Right ventricle myocardium inferior (tissue), 1 donor: ENCODE data around the gene GTPBP1. TPM values are rescaled to one million over a fixed set of nuclear protein-coding genes. Genes with fewer than 3 reads are reported as not detected.
A peak's percentile ranks its signal among the peaks of the same experiment; 100 is the strongest.

ENCODE experiments used
- ATAC-seq: fragments of 200-7000 bp; cut with Tn5 transposase; one replicate; pipeline ENCODE4 v1.9.1; 2020; ENCODE audit warnings: mild to moderate bottlenecking, moderate library complexity
- DNase-seq: peaks from one replicate; pipeline ENCODE4 v3.0.0; 2021; ENCODE audit errors: missing footprints
- intact Hi-C: fragments of 100-400 bp; cut with DNase I; formaldehyde crosslinking; loops from one replicate; pipeline ENCODE4 v1.11.0; 2022
- total RNA-seq: library from RNA; stranded (reverse); fragmentation: NEBNext Ultra II Directional; extraction: Animal tissue kit (Norgen Biotek cat#: 25700); gene quantifications from one replicate; pipeline ENCODE4 v1.2.1, GENCODE V29; 2021
- donor health status: DM: no; HTN: yes; CAD: no; lungs with severe emphysema.

GTPBP1 gene
- total RNA-seq, 1 donor from 2014 or later: 26.8 TPM

- intact Hi-C loops: no loop called here
- ATAC-seq (no peak), DNase-seq (no peak)
Observed at GRCh38 chr22:38770257-38770949, 64.7 kb downstream of the GTPBP1 start.

GRCh38 chr22:38772623-38772873 is 66.8 kb downstream of the GTPBP1 start:
- DNase-seq (peak; percentile 21), ATAC-seq (no peak)
- intact Hi-C loops: no loop called here

DNA sequence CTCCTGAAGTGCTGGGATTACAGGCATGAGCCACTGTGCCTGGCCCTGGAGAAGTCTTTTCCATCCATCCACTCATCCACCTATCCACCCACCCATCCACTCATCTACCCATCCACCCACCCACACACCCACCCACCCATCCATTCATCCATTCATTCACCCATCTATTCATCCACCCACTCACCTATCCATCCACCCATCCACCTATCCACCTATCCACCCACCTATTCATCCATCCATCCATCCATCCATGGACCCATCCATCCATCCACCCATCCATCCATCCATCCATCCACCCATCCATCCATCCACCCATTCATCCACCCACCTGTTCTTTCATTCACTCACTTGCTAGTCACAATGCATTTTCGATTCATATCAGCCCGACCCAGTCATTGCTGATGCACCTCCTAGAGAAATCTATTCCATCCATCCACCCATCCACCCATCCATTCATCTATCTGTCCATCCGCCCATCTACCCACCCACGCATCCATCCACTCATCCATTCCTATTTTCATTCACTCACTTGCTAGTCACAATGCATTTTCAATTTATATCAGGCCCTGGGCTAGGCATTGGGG is 67.7 kb downstream of the GTPBP1 start:
- intact Hi-C loops: no loop called here
- no peak for DNase-seq
- ATAC-seq: no peak

- DNase-seq: no peak
Observed at GRCh38 chr22:38774496-38775166, 68.9 kb downstream of the GTPBP1 start.

DNA sequence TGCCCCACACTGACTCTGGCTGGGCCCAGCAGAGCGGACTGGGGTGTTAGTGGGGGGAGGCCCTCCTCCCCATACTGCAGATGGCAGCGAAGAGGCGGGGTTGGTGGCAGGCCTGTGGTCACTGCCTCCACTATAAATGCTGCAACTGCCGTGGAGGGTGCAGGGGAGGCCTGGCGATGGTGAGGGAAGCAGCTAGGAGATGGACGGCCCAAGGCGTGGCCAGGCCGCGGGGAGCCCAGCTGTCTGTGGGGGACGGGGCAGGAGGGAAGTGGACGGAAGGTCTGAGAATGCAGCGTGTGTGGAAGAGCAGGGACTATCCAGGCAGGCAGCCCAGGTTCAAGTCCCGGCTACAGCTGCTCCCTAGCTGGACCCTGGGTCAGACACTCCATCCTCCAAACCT is 69.9 kb downstream of the GTPBP1 start:
- DNase-seq: no peak
- no peak for ATAC-seq
- intact Hi-C loops: no loop called here

More at GRCh38 chr22:38774496-38775166, 68.9 kb downstream of the GTPBP1 start:
- no peak for ATAC-seq
- intact Hi-C loops: no loop called here

GRCh38 chr22:38776086-38776485 is 70.3 kb downstream of the GTPBP1 start:
- intact Hi-C loops: no loop called here
- ATAC-seq: no peak
- no peak for DNase-seq

DNA sequence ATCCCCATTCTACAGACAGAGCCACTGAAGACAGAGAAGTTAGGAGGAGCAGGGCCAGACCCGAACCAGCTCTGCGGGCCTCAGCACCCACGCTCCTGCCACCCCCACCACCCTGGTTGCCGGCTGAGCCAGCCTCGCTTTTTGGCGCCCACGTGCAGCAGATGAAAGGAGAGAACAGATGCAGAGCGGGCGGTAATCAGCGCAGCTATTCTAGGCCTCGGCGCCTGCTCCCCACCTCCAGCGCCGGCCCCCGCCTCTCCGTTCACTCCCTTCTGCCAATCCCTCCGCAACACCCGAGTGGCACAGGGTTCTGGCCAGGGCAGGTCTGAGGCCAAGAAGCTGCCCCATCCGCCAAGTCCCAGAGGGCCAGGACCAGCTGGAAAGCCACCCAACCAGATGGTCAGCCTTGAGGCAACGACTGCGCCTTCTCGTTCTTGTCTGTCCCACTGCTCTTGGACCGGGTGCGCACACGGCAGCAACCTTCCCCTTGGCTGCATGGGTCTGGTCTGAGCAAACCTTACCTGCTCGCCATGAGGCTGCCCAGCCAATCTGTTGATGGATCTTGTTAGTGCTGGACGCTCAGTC is 71.4 kb downstream of the GTPBP1 start:
- DNase-seq: no peak
- intact Hi-C loops: no loop called here
- ATAC-seq: no peak

DNA sequence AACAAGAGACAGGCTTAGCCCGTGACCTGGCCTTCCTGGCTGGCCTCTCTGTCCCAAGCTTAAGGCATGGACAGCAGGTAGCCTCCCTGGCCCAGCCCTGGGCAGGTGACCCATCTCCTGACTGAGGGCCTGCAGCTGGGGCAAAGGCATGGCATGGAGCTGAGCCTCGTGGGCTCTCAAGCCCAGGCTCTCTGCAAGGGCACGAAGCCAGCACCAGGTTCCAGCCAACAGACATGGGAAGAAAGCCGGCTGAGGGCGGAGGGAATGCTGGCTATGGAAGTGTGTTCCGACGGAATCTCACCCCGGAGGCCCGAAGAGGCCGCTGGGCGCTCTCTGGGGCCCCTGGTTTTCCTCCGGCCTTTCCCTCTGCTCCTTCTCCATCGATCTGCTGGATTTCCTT is 75.3 kb downstream of the GTPBP1 start:
- ATAC-seq (peak; percentile 63), DNase-seq (peak; percentile 82)

DNA sequence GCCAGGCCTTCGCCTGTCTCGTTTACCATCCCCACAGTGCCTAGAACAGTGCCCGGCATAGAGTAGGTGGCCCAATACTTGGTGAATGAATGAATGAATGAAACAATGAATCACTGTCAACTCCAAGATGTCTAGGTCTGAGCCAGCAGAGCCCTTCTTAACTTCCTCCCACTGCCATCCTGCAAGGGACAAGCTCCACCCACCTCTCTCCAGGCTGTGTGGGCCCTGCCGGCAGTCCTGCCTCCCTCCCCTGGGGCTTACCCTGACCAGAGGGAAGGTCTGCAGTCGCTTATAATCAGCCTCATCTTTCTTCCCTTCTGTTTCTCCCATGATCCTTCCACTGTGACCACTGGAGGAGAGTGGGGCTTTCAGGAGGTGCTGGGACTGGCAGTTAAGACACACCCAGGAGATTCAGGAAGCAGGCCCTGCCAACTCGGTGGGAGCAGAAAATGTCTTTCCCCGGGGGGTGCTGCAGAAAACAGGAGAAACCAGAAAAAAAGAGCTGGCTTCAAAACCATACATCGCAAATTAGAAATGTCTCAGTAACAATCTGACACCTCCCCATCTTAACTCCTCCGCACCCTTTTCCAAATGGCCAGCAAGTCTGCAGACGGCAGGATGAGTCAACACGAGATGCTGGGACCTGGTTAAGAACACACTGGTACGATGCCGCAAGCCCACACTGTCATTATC is 76.8 kb downstream of the GTPBP1 start:
- ATAC-seq (no peak), DNase-seq (no peak)
- intact Hi-C loops: no loop called here

More for the DNA sequence above, 75.3 kb downstream of the GTPBP1 start:
- intact Hi-C loops: no loop called here

Other genes starting within 250 kb of the GTPBP1 start
- gene KDELR3, start 237.8 kb upstream of the GTPBP1 start, total RNA-seq: 4.4 TPM
- 195 TPM for gene DDX17, start 199.6 kb upstream of the GTPBP1 start, total RNA-seq
- gene DMC1, start 135.8 kb upstream of the GTPBP1 start, total RNA-seq: 0.46 TPM
- 0.27 TPM for gene FAM227A, start 49.6 kb upstream of the GTPBP1 start, total RNA-seq
- gene CBY1, start 49.3 kb upstream of the GTPBP1 start, total RNA-seq: 32.9 TPM
- 66.3 TPM for gene TOMM22, start 24.0 kb upstream of the GTPBP1 start, total RNA-seq
- 17.5 TPM for gene JOSD1, start 5.0 kb upstream of the GTPBP1 start, total RNA-seq
- 126 TPM for gene SUN2, start 50.1 kb downstream of the GTPBP1 start, total RNA-seq
- gene DNAL4, start 88.2 kb downstream of the GTPBP1 start, total RNA-seq: 10.0 TPM
- 19.7 TPM for gene NPTXR, start 138.1 kb downstream of the GTPBP1 start, total RNA-seq
- 39.3 TPM for gene CBX6, start 166.3 kb downstream of the GTPBP1 start, total RNA-seq